Spleen (tissue), 11 donors: ENCODE data around the gene MIGA1. TPM values are rescaled to one million over a fixed set of nuclear protein-coding genes. Genes with fewer than 3 reads are reported as not detected.
A peak's percentile ranks its signal among the peaks of the same experiment; 100 is the strongest.

Experiments
- DNase-seq: peaks from one replicate; pipeline ENCODE4 v3.0.0-alpha.2; 2020
- H3K27ac ChIP-seq, 8 donors: fragments of 200-600 bp; sonication (generic) in 7 of 8; 1 replicate in 4 of 8; 2 replicates in 4 of 8; pipeline versions ENCODE4 v1.5.0 to v1.8.0; 2016 to 2021; ENCODE audit warnings: inconsistent platforms in 4 of 8, mild to moderate bottlenecking in 4 of 8, moderate library complexity in 1 of 8
- H3K27me3 ChIP-seq, 7 donors: fragments of 200-600 bp; sonication (generic) in 6 of 7; replicated peaks in 1 of 7; 1 replicate in 4 of 7; 2 replicates in 3 of 7; pipeline versions ENCODE4 v1.5.0 to v1.8.0; 2016 to 2021; ENCODE audit warnings: inconsistent platforms in 3 of 7, mild to moderate bottlenecking in 1 of 7
- H3K36me3 ChIP-seq, 6 donors: fragments of 200-600 bp; sonication (generic) in 5 of 6; 1 replicate in 4 of 6; 2 replicates in 2 of 6; pipeline versions ENCODE4 v1.5.0 to v1.8.0; 2016 to 2021; ENCODE audit warnings: inconsistent platforms in 2 of 6
- H3K4me1 ChIP-seq, 6 donors: fragments of 200-600 bp; sonication (generic) in 5 of 6; 1 replicate in 3 of 6; 2 replicates in 3 of 6; pipeline versions ENCODE4 v1.5.0 to v1.8.0; 2016 to 2021; ENCODE audit warnings: inconsistent platforms in 3 of 6
- H3K4me3 ChIP-seq, 8 donors: fragments of 200-600 bp; sonication (generic) in 7 of 8; 1 replicate in 4 of 8; 2 replicates in 4 of 8; pipeline versions ENCODE4 v1.5.0 to v1.8.0; 2016 to 2021; ENCODE audit warnings: inconsistent platforms in 4 of 8, mild to moderate bottlenecking in 4 of 8, moderate library complexity in 2 of 8
- H3K9me3 ChIP-seq, 8 donors: fragments of 200-600 bp; sonication (generic) in 7 of 8; 1 replicate in 4 of 8; 2 replicates in 4 of 8; pipeline versions ENCODE4 v1.5.0 to v1.8.0; 2016 to 2021; ENCODE audit warnings: inconsistent platforms in 4 of 8
- POLR2A ChIP-seq, 3 donors: fragments of 450-650 bp; IDR thresholded peaks; one replicate each; pipeline ENCODE4 v1.5.1; 2017; ENCODE audit warnings: antibody characterized with exemption in 3 of 3, mild to moderate bottlenecking in 1 of 3
- POLR2AphosphoS5 ChIP-seq, 3 donors: sonication (generic); formaldehyde crosslinking; IDR thresholded peaks; one replicate each; pipeline ENCODE4 v1.5.1; 2017; ENCODE audit warnings: antibody characterized with exemption in 3 of 3
- WGBS, 5 donors: extraction: QIAGEN DNeasy Blood & Tissue Kit in 3 of 5; methylation state at CpG; one replicate each; pipeline versions ENCODE4 v1.1.5 to v1.1.7; 2013 to 2018; 5-methylcytosine and 5-hydroxymethylcytosine counted together
- intact Hi-C: fragments of 100-400 bp; cut with DNase I; formaldehyde crosslinking; loops from one replicate; pipeline ENCODE4 v1.15.0; 2023; ENCODE audit warnings: low total_unique reads
- polyA plus RNA-seq, 3 donors: library from polyadenylated mRNA; stranded (reverse); fragments of 200-250 nt; gene quantifications; one replicate each; pipeline ENCODE4 v1.2.1, GENCODE V29; 2013
- total RNA-seq, 7 donors: library from RNA; depleted of rRNA in 3 of 7; stranded (reverse); fragments of >200 nt in 3 of 7; fragmentation: NEBNext Ultra II Directional in 4 of 7; extraction: Animal tissue kit (Norgen Biotek cat#: 25700) in 4 of 7; gene quantifications; one replicate each; pipeline versions ENCODE4 v1.1.0 to v1.2.1, GENCODE V29; 2016 to 2021
- TF ChIP-seq, protein P1 (sequence below), 11 experiments: fragments of 200-600 bp in 7 of 11; fragments of 450-650 bp in 4 of 11; sonication (generic) in 4 of 11; IDR thresholded peaks in 8 of 11; conservative IDR thresholded peaks in 3 of 11; 1 replicate in 7 of 11; 2 replicates in 4 of 11; pipeline versions ENCODE4 v1.4.0 to v1.8.0; 2016 to 2021; ENCODE audit warnings: antibody characterized with exemption in 11 of 11, inconsistent platforms in 4 of 11, mild to moderate bottlenecking in 1 of 11
- donor health status: healthy with polysubstance abuse.
- donor health status: DM: no; HTN: no; CAD: no; lungs with moderate emphysema.
- donor health status: DM: no; HTN: no; CAD: no.
- donor health status: Bipolar disorder and iron deficiency.
- donor health status: healthy.
- donor health status: DM: no; HTN: no; CAD: no.
- donor health status: DM: yes; HTN: yes; CAD: no.

The MIGA1 gene
- total and polyA plus RNA-seq, 10 donors, result 2.4 to 20.2 (median 16.5) TPM

DNA sequence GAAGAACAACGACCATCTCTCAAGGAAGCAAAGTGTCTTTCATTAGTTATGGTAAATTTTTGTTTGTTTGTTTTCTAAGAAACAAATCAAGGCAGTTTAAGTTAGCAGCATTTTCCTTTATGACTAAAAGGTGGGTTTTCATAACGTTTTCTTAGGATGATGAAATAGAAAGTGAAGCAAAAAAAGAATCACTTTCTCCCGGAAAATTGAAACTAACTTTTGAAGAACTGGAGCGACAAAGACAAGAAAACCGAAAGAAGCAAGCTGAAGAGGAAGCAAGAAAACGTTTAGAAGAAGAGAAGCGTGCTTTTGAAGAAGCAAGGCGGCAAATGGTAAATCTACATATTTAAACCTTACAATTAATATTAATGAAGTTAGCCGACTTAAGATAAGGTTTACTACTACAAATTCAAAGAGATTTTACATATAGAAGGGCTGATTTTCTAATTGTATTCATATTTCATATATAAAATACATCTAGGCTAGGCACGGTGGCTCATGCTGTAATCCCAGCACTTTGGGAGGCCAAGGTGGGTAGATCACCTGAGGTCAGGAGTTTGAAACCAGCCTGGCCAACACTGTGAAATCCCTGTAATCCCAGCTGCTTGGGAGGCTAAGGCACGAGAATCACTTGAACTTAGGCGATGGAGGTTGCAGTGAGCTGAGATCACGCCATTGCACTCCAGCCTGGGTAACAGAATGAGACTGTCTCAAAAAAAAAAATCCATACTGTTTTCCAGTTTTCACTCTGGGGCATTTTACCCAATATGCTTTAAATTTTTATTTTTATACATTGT lies 147.3 kb downstream of the MIGA1 start:
- 39 to 61% (median 45%) methylated on average over 13 of the region's 13 CpGs for WGBS, 5 donors
- H3K9me3 ChIP-seq, result no peaks in the 10 kb centered on the region
- H3K27ac ChIP-seq, result peak overlapping the region in 7 of 8 donors; percentile 48 to 67 (median 57)
- H3K27me3 ChIP-seq, result no peaks in the 10 kb centered on the region
- intact Hi-C loops, result no loop called here
- TF ChIP-seq POLR2A (IDR thresholded peaks at IDR 0.05) (no peak), POLR2AphosphoS5 (IDR thresholded peaks at IDR 0.05) (no peak)
- TF ChIP-seq, protein P1, sequence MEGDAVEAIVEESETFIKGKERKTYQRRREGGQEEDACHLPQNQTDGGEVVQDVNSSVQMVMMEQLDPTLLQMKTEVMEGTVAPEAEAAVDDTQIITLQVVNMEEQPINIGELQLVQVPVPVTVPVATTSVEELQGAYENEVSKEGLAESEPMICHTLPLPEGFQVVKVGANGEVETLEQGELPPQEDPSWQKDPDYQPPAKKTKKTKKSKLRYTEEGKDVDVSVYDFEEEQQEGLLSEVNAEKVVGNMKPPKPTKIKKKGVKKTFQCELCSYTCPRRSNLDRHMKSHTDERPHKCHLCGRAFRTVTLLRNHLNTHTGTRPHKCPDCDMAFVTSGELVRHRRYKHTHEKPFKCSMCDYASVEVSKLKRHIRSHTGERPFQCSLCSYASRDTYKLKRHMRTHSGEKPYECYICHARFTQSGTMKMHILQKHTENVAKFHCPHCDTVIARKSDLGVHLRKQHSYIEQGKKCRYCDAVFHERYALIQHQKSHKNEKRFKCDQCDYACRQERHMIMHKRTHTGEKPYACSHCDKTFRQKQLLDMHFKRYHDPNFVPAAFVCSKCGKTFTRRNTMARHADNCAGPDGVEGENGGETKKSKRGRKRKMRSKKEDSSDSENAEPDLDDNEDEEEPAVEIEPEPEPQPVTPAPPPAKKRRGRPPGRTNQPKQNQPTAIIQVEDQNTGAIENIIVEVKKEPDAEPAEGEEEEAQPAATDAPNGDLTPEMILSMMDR (IDR thresholded peaks at IDR 0.05 in 8 of 11, conservative IDR thresholded peaks at IDR 0.05 in 3 of 11), result no peak
- peaks cover 0 to 8% (median 0%) of the 10 kb centered on the region in 6 donors for H3K36me3 ChIP-seq
- H3K4me3 ChIP-seq, result peak overlapping the region in 7 of 8 donors; percentile 7 to 63 (median 17)
- DNase-seq, result no peak
- peaks cover 0 to 21% (median 10%) of the 10 kb centered on the region in 6 donors for H3K4me1 ChIP-seq

DNA sequence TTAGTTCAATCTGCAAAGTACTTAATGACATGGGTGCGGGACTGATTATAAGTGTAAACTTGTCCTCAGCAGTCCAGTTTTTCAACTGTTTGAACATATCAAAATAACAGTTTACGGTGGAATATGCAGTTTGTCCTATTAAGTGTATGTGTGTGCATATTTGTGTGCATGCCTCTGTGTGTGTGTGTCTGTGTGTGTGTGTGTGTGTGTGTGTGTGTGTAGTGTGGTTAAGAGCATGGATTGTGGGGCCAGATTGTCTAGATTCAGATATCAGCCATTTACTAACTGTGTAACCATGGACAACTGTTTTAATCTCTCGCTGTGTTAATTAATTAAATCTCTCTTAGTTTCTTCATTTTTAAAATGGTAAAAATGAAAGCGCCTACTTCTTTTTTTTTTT lies 148.0 kb downstream of the MIGA1 start:
- 74 to 86% (median 75%) methylated on average over 4 of the region's 4 CpGs for WGBS, 5 donors
- intact Hi-C loops, result no loop called here
- H3K4me1 ChIP-seq, result peaks cover 0 to 21% (median 10%) of the 10 kb centered on the region in 6 donors
- H3K4me3 ChIP-seq, result peak overlapping the region in 4 of 8 donors; percentile 7 to 63 (median 26)
- H3K9me3 ChIP-seq, result no peaks in the 10 kb centered on the region
- no peaks in the 10 kb centered on the region for H3K27me3 ChIP-seq
- peak overlapping the region in 3 of 8 donors; percentile 48 to 67 (median 59) for H3K27ac ChIP-seq
- TF ChIP-seq POLR2A (IDR thresholded peaks at IDR 0.05) (no peak), POLR2AphosphoS5 (IDR thresholded peaks at IDR 0.05) (no peak)
- TF ChIP-seq, protein P1 (IDR thresholded peaks at IDR 0.05 in 8 of 11, conservative IDR thresholded peaks at IDR 0.05 in 3 of 11), result no peak
- no peak for DNase-seq
- H3K36me3 ChIP-seq, result peaks cover 0 to 8% (median 0%) of the 10 kb centered on the region in 6 donors

Other genes starting within 250 kb of the MIGA1 start
- 10 to 100 TPM; 44.3 to 85.3 (median 53.7) TPM for gene ZZZ3, start 97.0 kb upstream of the MIGA1 start, total RNA-seq
- gene ZZZ3, start 97.0 kb upstream of the MIGA1 start, polyA plus RNA-seq, result 10 to 100 TPM; 10.2 to 14.3 (median 13.7) TPM
- 100 to 1,000 TPM in 1 of 7 donors, 10 to 100 TPM in 6; 55.4 to 105 (median 79.6) TPM for gene USP33, start 19.8 kb upstream of the MIGA1 start, total RNA-seq
- 10 to 100 TPM; 20.3 to 29.4 (median 24.5) TPM for gene USP33, start 19.8 kb upstream of the MIGA1 start, polyA plus RNA-seq
- 1 to 10 TPM; 3.4 to 8.3 (median 5.6) TPM for gene NEXN, start 109.0 kb downstream of the MIGA1 start, total RNA-seq
- 1 to 10 TPM; 5.8 to 9.9 (median 7.8) TPM for gene NEXN, start 109.0 kb downstream of the MIGA1 start, polyA plus RNA-seq
- gene FUBP1, start 199.4 kb downstream of the MIGA1 start, total RNA-seq, result 100 to 1,000 TPM; 151 to 196 (median 176) TPM
- gene FUBP1, start 199.4 kb downstream of the MIGA1 start, polyA plus RNA-seq, result 10 to 100 TPM; 52.5 to 63.5 (median 60.3) TPM
- 10 to 100 TPM; 39.9 to 66.2 (median 57.9) TPM for gene DNAJB4, start 225.3 kb downstream of the MIGA1 start, total RNA-seq
- 10 to 100 TPM; 10.5 to 29.5 (median 11.4) TPM for gene DNAJB4, start 225.3 kb downstream of the MIGA1 start, polyA plus RNA-seq